ENCODE results near the gene RCOR1. TPM values are rescaled to one million over a fixed set of nuclear protein-coding genes. Genes with fewer than 3 reads are reported as not detected.

Gene RCOR1
- total and polyA plus RNA-seq, 2 of the 8 experiments (the other 6 are each of a cell fraction or from before 2014, with no cell fraction given): 12.3 to 26.3 TPM

DNA sequence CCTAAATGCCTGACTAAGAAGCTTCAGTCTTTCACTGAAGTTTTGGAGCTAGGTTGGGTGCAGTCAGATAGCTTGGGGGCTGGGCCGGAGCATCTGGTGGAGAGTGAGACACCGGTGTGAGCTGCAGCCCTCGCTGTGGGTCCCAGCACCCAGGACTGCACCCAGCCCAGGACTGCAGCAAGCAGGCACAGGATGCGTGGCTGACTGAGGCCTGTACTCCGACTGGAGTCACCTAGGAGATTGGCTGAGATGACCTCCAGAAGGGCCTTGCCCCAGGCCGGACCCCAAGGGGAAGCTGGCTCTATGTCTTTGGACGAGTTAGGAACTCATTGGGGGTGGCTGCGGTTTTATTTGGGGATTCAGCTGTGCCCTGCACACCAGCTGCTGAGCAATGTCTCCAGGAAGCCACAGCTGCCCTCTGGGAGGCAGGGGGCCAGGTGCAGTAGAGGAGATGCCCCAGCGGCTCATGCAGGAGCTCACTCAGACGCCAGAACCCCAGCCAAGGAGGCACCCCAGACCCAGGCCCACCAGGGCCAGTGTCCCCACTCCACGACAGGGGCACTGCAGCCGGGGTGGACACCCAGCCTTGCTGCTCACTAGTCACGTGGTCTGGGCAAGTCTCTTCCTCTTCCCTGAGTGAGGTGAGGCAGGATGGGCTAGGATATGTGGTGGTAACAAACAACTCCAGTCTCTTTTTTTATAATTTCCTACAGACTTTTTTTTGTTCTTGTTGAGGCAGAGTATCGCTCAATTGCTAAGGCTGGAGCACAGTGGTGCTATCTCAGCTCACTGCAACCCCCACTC is 31.8 kb upstream of the RCOR1 start:
- no peak overlapping the region for H3K4ac ChIP-seq (replicated peaks; ENCODE audit: insufficient read length, low read depth, low read length)
- POLR2A ChIA-PET (ENCODE audit: partially characterized antibody): interaction anchor here (0.7 to 3.2 kb wide), 5 partner anchors 13 to 30 kb away, joined by 3 to 12 read pairs (median 3); no protein-coding TSS in a partner anchor

More for the DNA sequence above, 31.8 kb upstream of the RCOR1 start:
- no peak overlapping the region for H2BK20ac ChIP-seq (ENCODE audit: low read length)
- no peak for TF ChIP-seq POU5F1 (IDR thresholded peaks at IDR 0.05; ENCODE audit: low read depth, low read length)
- no peak for TF ChIP-seq GTF2F1 (IDR thresholded peaks at IDR 0.05; ENCODE audit: borderline replicate concordance, low read depth, low read length)
- TF ChIP-seq HDAC2 (IDR thresholded peaks at IDR 0.05; ENCODE audit: borderline replicate concordance in 1 of 2, low read depth in 2 of 2, low read length in 2 of 2): no peak
- no peak for TF ChIP-seq NRF1 (IDR thresholded peaks at IDR 0.05; ENCODE audit: low read depth, low read length)
- no peaks in the 10 kb centered on the region for H3K79me1 ChIP-seq (ENCODE audit: low read depth, low read length)
- H2AFZ ChIP-seq (ENCODE audit: low read length): 0 out of 2 replicates have a peak overlapping the region, but pooled peaks have one; percentile 33
- WGBS, 2 experiments (ENCODE audit: extremely low coverage in 1 of 2, insufficient coverage in 1 of 2, insufficient read length in 1 of 2, insufficient replicate concordance in 2 of 2, low coverage in 1 of 2, low lambda C conversion rate in 2 of 2, missing lambda C conversion rate in 1 of 2): 88% methylated on average over 14 of the region's 14 CpGs; no CpG with 5 or more reads in 1 of the 2 experiments
- H3K27ac ChIP-seq (ENCODE audit: low read depth, low read length): no peak overlapping the region
- H3K27me3 ChIP-seq (replicated peaks in 1 of 4; ENCODE audit: control insufficient read depth in 3 of 4, extremely low read depth in 1 of 4, insufficient read depth in 3 of 4, low read length in 3 of 4): no peaks in the 10 kb centered on the region
- H3K79me2 ChIP-seq (ENCODE audit: control insufficient read depth in 1 of 2, insufficient read depth in 2 of 2, low read length in 2 of 2): no peaks in the 10 kb centered on the region
- no peak overlapping the region for H3K14ac ChIP-seq (ENCODE audit: insufficient read length)
- no peak overlapping the region for H3K4me2 ChIP-seq (ENCODE audit: insufficient read depth in 1 of 2, low read depth in 2 of 2, low read length in 2 of 2)
- peak overlapping the region; percentile 46; the same call in 1 of the 2 replicates for H4K8ac ChIP-seq (ENCODE audit: extremely low read depth, insufficient read depth, low read length)
- no peak overlapping the region for H3K23ac ChIP-seq (ENCODE audit: insufficient read length)
- no peak overlapping the region for H3K4me3 ChIP-seq (ENCODE audit: extremely low read depth in 1 of 4, insufficient read depth in 2 of 4, low read depth in 3 of 4, low read length in 4 of 4)
- H3K18ac ChIP-seq (ENCODE audit: extremely low read depth, low read length): 0 out of 2 replicates have a peak overlapping the region, but pooled peaks have one; percentile 9
- FAIRE-seq (no peak), DNase-seq (ENCODE audit: low read depth in 1 of 2, low spot score in 2 of 2) (no peak)
- H3K56ac ChIP-seq (replicated peaks; ENCODE audit: insufficient read length, low read depth, low read length): no peak overlapping the region
- H2BK120ac ChIP-seq (replicated peaks; ENCODE audit: low read depth, low read length): no peak overlapping the region
- no peaks in the 10 kb centered on the region for H3K4me1 ChIP-seq (replicated peaks in 1 of 4; ENCODE audit: control insufficient read depth in 3 of 4, insufficient read depth in 4 of 4, low read length in 3 of 4)
- H4K91ac ChIP-seq (replicated peaks; ENCODE audit: insufficient read length, low read length): peak overlapping the region; percentile 40
- no peak overlapping the region for H2BK5ac ChIP-seq (ENCODE audit: low read depth, low read length)
- H3K9me3 ChIP-seq (ENCODE audit: insufficient read depth in 2 of 2, low read depth in 1 of 2, low read length in 1 of 2): no peaks in the 10 kb centered on the region; a peak in 1 of 4 replicates
- H3K9ac ChIP-seq (replicated peaks in 1 of 4; ENCODE audit: extremely low read depth in 1 of 4, low read depth in 3 of 4, low read length in 3 of 4): no peak overlapping the region
- no peak overlapping the region for H4K5ac ChIP-seq (ENCODE audit: insufficient read length, low read depth, low read length)
- no peaks in the 10 kb centered on the region for H4K20me1 ChIP-seq (replicated peaks in 1 of 2; ENCODE audit: control insufficient read depth in 1 of 2, insufficient read depth in 2 of 2, low read length in 2 of 2)
- H2AK5ac ChIP-seq (ENCODE audit: low read depth, low read length): no peak overlapping the region
- H2BK12ac ChIP-seq (ENCODE audit: low read depth, low read length): no peak overlapping the region
- H2BK15ac ChIP-seq (ENCODE audit: low read length): no peak overlapping the region
- no peaks in the 10 kb centered on the region for H3K36me3 ChIP-seq (ENCODE audit: control insufficient read depth in 2 of 4, insufficient read depth in 4 of 4, low read length in 3 of 4)
- CTCF ChIA-PET (ENCODE audit: partially characterized antibody): interaction anchor here (0.6 to 3.1 kb wide), 5 partner anchors 10 to 36 kb away, joined by 3 to 18 read pairs (median 4); no protein-coding TSS in a partner anchor
- H3K23me2 ChIP-seq (ENCODE audit: low read depth, low read length): no peaks in the 10 kb centered on the region
